CD4-positive, alpha-beta T cell treated with Interferon alpha-2 for 1 hour (primary cell): ENCODE measurements around the gene RIPK4.
A peak's percentile ranks its signal among the peaks of the same experiment; 100 is the strongest.
"Not testable (repeated sequence)": the region's sequence is repeated elsewhere in the genome, so short reads cannot be mapped to it uniquely, and the experiment has no call there.

Experiments
- DNase-seq, 2 donors: peaks; one replicate each; pipeline ENCODE4 v3.0.0-alpha.2; 2020 to 2022

Gene RIPK4

DNA sequence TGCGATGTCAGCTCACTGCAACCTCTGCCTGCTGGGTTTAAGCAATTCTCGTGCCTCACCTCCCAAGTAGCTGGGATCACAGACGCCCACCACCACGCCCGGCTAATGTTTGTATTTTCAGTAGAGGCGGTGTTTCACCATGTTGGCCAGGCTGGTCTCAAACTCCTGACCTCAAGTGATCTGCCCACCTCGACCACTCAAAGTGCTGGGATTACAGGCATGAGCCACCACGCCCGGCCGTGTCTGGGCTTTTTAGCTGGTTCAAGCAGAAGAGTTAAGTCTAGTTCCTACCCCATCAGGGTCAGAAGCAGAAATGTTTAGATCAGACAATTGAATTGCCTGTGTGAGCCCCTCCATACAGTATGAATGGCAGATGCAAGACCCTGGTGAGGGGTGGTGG is 27.7 kb upstream of the RIPK4 start:
- DNase-seq, result no peak

DNA sequence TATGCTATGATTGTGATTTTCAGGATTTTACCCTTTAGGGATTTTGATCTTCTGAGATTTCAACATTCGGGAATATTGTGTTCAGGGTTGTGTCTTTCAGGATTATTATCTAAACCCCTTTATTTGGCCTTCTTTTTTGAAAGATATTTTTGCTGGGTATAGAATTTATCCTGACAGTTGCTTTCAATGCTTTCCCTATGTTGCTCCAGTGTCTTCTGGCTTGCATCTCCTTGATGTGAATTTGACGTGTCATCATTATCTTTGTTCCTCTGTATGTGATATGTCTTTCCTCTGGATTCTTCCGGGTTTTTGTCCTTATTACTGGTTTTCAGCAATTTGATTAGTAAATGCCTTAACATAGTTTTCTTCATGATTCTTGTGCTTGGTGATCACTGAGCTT is 25.9 kb upstream of the RIPK4 start:
- no peak for DNase-seq

DNA sequence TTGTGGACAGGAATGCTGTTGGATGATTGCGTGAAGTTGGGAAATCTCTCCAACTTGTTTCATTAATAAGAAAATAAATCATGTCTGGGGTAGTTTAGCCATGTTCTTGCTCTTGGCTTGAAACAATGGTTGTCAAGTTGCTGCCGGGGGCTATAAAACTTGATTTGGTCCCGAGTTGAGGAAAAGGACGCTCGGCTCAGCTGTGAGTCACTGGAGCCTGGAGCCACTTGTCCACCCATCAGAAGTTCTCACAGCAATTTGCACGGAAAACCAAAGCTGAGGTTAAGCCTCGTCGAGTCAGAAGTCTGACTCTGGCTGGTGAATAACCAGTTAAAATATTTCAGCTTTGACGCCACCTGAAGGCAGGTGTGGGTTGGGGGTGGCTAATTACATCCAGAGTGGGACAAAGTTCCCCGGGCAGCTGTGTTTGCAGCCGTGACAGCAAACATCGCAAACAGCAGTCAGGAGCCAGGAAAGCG is 19.7 kb upstream of the RIPK4 start:
- DNase-seq, result no peak

DNA sequence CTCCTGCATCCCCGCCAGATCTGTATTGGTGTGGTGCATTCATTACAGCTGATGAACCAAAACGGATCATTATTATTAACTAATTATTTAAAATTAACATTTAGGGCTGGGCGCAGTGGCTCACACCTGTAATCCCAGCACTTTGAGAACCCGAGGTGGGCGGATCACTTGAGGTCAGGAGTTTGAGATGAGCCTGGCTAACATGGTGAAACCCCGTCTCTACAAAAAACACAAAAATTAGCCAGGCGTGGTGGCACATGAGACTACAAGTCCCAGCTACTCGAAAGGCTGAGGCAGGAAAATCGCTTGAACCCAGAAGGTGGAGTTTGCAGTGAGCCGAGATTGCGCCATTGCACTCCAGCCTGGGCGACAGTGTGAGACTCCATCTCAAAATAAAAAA is 18.4 kb upstream of the RIPK4 start:
- not testable (repeated sequence) for DNase-seq

DNA sequence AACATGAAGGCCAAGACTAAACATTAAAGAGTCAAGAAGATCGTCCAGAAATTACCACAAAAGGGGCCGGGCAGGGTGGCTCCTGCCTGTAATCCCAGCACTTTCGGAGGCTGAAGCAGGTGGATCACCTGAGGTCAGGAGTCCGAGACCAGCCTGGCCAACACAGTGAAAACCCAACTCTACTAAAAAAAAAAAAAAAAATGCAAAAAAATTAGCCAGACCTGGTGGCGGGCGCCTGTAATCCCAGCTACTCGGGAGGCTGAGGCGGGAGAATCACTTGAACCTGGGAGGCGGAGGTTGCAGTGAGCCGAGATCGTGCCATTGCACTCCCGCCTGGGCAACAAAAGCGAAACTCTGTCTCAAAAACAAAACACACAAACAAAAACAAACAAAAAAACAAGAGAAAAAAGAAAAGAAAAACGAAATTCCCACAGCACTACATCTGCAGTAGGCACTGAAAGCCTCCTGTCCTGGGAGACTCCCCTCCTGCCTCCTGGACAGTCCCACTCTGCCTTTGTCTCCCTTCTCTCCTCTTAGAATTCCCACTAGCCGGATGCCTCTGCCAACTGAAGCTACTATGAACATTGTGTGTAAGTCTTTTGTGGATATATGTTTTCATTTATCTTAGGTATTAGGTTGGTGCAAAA is 17.7 kb upstream of the RIPK4 start:
- no peak for DNase-seq

DNA sequence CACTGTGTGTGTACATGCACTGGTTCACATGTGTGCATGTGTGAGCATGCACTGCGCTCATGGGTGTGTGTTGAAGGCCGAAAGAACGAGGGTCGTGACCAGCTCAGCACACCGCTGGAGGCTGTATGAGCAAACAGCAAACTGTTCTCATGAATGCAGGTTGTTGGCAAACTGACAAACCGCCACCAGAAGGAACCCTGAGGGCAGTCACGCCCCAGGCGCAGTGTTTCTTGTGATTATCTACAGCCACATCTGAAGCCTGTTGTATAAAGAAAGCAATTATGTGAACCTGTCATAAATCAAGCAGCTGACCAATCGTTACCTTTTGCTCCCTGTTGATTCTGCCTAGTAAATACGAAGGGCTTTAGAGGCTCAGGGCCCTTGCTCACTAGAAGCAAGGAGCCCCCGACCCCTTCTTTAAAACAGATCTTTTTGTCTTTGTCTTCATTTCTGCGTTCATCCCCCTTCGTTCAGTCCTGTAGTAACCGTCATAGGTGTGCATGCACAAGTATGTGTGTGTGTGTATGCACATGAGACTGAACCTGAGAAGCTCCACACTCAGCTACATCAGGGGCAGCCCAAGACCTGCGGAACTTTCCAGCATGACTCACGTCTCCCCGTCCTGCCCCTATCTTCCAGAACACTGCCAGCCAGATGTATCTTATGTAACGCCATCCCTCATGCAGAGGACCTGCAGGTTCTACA is 16.8 kb upstream of the RIPK4 start:
- no peak for DNase-seq

DNA sequence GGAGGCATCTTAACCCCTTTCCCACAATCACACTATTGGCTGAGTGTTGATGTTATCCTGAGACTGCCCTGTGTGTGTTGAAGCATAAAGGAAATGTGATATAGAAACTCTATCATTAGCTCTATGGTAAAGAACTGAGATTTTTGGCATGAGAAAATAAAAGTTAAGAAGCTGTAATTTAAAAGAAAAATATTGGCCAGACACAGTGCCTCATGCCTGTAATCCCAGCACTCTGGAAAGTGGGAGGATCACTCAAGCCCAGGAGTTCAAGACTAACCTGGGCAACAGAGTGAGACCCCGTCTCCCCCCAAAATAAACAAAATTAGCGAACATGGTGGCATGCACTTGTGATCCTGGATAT is 14.2 kb upstream of the RIPK4 start:
- DNase-seq, result no peak

DNA sequence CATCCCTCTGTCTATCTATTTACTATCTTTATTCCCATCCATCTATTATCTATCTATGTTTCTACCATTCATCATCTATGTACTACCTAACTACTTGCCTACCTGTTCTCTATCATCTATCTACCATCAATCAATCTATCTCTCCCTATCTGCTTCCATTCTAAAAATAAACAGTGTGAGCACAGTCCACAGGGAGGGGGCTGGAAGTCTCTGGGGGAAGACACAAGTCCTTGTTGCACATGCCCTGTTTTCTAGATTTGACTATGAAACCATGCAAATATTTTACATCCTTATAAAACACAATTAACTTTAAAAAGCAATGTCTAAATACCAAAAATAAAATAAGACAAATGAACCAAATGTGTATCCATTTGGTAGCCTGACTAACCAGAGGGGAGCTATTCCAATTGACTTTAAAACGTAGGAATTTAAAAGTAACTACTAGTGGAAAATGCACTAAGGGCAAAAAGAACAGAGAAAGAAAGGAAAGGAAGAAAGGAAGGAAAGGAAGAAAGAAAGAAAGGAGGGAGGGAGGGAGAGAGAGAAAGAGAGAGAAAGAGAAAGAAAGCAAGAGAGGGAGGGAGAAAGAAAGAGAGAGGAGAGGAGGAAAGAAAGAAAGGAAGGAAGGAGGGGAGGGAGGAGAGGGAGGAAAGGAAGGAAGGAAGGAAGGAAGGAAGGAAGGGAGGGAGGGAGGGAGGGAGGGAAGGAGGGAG is 13.6 kb upstream of the RIPK4 start:
- no peak for DNase-seq

DNA sequence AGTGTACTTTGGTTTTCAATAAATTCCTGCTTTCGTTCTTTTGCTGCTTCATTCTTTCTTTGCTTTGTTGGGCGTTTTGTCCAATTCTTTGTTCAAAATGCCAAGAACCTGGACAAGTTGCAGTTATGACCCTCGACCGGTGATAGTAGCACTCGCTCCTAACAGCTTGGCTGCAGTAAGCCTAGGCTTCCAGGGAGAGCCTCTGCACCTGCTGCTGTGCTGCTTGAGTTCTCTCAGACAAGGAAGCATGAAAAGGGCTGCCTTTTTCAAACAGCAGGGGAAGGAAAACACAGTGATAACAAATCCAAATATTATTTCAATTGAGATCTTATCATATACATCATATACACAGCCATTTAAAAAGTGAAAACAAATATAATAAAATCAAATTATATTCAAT is 12.8 kb upstream of the RIPK4 start:
- DNase-seq, result no peak

DNA sequence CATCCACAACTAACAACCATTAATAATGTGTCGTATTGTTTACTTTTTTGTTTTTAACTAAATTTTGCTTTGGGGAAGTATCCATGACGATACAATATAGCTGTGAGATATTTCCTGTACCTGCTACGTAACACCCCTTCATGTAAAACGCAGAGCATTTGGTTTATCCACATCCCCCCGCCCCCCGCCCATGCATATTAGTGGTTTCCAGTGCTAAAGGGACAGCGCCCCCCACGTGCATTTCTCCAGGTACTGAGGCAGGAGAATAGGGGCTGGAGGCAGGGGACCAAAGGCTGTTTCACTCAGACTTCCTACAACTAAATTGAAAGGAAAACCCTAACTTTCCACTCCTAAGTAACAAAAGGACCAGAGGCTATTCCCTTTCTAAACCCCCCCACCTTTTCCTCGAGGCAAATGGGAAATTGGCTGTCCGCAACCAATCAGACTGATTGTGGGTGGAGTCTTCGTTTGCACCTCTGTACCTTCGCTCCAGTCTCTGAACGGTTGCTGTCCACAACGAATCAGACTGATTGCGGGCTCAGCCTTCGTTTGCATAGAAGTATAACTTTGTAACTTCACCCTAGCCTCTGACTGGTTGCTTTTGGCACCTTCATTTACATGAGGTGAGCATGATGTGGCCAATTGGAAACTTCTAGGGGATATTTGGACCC is 12.2 kb upstream of the RIPK4 start:
- DNase-seq, result no peak

DNA sequence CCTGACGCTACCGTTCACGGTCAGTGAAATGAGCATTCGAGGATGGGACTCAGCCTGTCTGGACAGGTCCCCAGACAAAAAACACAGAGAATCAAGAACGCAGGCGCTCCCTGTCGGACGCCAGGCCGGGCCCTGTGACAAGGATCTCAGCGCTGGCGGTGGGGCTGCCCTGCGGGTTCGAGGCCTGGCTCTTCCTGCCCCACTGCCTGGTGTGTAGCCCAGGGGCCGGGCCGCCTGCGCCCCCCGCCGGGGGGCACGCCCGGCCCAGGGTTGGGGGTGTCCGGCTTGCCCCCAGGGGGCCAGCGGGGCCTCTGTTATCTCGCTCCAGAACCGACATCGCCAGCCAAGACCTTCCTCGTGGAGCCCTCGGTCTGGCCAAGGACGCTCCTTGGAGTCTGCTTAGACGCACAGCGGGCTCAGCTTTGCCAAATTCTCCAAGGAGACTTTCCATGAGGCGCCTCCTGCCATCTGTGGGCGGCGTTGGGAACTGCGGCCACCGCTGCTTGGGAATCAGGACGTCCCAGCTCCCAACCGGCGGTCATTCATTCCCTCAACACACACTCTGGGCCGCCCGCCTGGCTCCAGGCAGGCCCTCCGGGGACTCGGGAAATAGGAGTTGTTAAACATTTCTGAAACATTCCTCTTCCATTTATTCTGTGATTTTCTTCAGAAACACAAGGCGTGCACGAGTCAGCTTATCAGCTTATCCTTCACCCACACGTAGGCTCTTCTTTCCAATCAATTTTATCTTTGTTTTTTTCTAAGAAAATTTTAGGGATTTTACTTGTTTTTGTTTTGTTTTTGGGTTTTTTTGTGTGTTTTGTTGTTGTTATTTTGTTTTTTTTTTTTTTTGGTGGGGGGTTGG is 11.3 kb upstream of the RIPK4 start:
- peak in 1 of 2 donors; percentile 21 for DNase-seq

DNA sequence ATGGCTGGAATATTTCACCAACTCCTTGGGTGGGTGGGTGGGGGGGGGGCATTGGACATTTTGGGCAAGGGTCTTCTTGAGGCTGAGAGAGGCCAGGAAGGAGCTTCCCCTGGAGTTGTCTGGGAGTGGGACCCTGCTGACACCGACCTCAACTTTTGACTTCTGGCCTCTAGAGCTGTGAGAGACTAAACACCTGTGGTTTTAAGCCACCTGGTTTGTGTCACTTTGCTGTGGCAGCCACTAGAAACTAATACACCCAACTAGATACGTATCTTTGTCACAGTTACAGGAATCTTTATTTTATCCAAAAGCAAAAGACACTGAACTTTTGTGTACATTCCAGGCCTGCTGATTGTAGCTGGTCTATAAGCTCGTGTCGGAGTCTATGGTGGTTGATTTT is 9.9 kb upstream of the RIPK4 start:
- DNase-seq, result no peak

DNA sequence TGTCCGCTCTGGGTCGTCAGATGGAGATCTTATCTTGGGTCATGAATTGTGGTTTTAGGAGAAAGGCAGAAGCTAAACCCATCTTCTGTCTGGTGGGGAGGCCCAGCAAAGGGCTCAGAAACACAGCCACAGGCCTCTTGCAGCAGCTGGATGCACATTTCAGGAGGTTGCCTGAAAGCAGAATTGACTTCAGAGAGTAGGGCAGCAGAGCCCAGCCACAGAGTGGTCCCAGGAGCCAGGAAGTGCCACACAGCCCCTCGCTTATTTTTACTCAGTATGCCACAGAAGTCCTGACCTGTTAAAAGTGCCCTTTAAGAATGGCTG is 8.3 kb upstream of the RIPK4 start:
- no peak for DNase-seq

DNA sequence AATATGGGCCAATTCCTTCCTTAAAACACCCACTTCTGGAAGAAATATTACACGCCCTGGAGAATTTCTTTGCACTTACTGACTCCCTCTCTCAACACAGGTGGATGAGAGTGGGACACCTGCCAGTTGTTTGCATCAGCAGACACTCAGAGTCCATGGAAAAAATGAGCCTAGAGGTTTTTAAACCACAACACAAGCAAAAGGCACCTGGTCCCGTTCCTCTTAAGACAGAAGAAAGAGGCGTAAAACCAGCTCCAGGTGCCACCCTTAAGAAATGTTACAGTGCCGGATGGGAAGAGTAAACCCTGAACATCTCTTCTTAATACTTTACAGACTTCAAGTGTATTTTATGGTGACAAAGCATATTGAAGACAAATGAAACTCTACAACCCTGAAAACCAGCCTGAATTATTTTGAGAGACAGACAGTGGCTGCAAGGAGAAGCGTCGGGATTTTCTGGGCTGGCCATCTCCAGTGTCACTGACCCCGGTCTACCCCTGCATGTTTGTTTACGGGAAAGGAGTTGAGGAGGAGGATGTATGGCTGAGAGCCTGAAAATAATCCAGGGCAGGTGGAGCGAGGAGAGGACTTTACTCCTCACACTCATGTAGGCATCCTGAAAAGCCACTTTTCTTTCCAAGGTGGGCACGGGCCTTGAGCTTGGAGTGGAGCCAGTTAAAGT is 7.8 kb upstream of the RIPK4 start:
- DNase-seq, result no peak

DNA sequence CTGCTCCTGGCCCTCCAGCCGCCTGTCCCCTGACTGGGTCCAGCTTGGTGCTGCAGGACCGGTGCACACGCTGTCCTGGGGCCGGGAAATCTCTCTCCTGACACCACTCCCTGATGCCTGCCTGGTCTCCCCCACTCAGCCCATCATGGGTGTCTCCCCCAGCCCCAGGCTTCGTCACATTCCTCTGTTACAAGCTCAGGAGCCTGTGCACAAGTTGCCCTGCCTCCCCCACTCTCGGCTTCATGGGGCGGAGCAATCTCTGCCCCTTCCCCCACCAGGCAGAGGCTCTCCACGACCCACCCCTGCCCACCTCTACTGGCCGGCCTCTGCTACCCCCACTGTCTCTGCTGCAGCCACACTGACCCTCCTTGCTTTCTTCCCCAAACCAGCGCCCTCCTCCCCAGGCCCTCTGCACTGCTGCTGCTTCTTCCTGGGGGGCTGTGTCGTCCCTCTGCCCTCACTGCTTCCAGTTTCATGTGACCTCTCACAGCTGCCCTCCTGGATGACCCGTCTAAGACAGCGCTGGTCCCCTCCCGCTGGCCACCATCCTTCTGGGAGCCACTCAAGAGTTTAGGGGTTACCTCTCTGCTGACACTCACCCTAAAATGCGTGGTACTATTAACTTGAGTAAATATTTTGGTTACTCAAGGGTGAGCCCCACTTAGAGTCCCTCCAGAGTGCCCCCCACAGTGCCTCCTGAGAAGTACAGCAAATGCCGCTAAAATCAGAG is 5.7 kb upstream of the RIPK4 start:
- DNase-seq, result no peak

DNA sequence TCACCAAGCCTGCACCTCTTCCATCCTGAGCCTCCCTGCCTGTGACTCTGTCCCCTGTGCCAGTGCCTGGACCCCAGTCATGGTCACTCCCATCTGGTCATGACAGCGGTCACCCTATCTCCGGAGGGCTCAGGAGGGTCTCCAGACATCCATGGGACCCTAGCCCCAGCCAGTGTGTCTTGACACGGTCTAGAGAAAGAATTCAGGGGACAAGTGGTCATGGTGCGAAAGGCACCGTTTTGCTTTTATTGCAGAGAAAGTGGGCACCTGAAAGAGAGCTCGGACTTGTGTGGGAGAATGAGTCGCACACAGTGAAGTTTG is 4.7 kb upstream of the RIPK4 start:
- no peak for DNase-seq

DNA sequence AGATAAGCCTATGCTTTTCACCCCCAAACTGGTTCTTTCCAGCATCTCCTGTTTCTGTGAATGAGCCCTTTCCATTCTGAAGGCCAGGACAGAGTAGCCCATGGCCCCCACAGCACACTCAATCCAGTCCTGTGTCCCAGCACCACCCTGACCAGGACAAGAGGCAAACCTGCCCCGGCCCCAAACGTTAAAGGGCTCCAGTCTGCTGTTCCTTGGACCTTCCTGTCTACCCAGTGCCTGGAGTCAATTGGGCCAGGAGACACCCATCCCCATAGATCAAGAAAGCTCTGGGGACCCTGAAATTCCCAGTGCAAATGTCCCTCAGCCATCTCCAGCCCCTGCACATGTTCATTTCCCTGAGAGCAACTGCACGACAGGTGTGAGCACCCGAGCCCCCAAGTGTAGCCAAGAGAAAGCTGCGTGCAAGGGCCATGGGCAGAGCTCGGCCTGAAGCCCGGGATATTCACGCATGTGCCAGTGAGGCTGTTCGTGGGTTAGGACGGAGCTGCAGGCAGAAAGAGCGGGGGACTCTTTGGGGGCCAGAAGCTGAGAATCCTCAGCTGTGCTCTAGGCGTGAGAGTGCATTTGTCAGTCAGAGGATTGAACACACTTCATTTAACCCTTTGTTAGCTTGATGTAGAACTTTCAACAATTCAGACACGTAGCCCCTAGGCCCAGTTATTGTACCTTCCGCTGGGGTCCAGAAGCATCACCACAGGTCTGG is 4.2 kb upstream of the RIPK4 start:
- no peak for DNase-seq

DNA sequence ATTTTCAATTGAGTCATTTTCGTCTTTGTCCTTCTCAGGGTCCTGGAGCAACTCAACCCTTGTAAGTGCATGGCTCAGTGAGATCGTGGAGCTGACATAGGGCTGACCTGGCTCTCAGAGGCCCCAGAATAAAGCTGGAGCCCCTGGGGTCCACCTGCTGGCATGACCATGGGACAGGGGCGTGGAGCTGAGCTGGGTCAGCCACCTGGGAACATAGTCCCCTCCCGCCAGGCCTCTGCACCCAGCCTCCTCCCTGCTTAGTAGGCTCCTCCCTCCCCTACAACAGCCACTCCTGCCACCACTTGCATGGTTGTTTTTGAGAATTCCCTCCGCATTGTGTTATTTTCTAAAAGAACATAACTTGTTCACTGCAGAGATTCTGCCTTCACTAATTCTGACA is 3.1 kb upstream of the RIPK4 start:
- no peak for DNase-seq

DNA sequence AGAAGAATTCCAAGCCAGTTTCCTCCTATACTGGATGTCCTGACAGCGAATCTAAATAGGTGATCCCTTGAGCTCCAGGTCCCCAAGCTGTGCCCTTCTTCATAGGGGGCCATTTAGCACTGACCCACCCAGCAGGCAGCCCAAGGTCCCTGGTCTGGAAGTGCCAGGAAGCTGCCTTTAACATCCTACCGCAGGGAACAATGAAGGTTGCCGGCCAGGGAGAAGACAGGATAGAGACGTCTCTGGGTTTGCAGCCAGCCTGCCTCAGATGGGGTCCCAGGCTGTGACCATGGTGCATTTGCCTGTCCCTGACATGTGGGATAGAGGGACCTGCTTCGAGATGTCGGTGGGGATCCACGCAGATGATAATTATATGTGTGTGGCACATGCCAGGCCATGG is 2.7 kb upstream of the RIPK4 start:
- no peak for DNase-seq

DNA sequence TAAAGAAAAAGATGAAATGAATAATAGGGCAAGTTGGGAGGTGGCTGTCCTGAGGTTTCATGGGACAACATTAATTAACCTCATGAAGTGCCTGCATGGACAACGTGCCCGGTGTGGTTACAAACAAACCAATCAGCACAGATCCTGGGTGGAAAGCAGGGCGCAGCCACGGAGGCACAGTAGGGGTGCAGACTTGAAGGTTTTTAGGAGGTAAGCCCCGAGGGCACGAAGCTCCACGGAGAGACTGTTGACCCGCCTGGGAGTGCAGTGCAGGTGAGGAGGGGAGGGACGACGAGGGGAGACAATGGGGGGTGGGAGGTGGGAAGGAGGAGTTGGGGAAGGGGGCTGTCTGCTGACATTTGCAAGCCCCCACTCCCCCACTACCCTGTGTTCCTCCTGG is 2.3 kb upstream of the RIPK4 start:
- no peak for DNase-seq

DNA sequence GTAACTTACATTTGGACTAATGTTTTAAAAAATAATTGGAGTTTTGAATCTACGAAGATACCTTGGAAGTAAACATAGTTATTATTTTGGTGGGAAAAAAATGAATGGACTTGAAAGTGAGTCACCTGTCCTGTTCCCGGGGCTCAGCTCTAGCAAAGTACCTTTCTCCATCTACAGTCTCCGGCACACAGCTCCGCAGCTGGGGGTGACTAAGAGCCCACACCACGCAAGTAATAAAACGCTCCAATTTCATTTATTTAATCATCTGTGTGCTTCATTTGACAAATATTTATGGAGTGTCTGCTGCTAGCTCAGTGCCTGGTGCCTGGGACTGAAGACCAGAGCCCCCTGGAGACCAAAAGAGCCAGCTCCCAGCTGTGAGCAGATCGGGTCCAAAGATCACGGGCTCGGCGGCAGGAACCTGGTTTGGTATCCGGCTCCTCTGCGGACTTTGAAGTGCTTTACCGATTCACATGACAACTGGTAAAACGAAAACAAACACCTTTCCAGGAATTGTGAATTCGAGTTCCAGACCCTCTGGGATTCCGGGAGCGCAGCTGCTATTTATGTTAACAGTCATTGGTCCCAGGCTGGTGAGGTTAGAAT is 1.7 kb upstream of the RIPK4 start:
- DNase-seq, result peak in 1 of 2 donors; percentile 40
